GM23338 (cell line): ENCODE measurements around the gene HACD2.
"Not testable (repeated sequence)": the region's sequence is repeated elsewhere in the genome, so short reads cannot be mapped to it uniquely, and the experiment has no call there.

Source experiments
- CREB1 ChIP-seq: fragments of 250-450 bp; sonication (Bioruptor Pico); IDR thresholded peaks from 2 replicates; pipeline ENCODE4 v1.5.0; 2020; ENCODE audit warnings: low read depth, mild to moderate bottlenecking, moderate library complexity
- CTCF ChIP-seq, 2 experiments: fragments of 200-600 bp in 1 of 2; sonication (generic) in 1 of 2; conservative IDR thresholded peaks; 2 replicates each; pipeline versions ENCODE4 v1.5.1 to v1.6.1; 2016 to 2017; ENCODE audit warnings: antibody characterized with exemption in 2 of 2, low read depth in 2 of 2, mild to moderate bottlenecking in 2 of 2, moderate library complexity in 1 of 2
- EZH2 ChIP-seq: fragments of 200-600 bp; sonication (generic); IDR thresholded peaks from one replicate; pipeline ENCODE4 v1.8.0; 2017; ENCODE audit warnings: antibody characterized with exemption, mild to moderate bottlenecking, low read depth; ENCODE audit not compliant: unreplicated experiment

GRCh38 chr3:123487063-123487462 lies 97.8 kb downstream of the HACD2 start:
- TF ChIP-seq EZH2; CTCF (conservative IDR thresholded peaks at IDR 0.05; ENCODE audit: low read depth in 2 of 2); CREB1 (CRISPR knock-in tag): not testable (repeated sequence)
